Activated T-helper 1 cell treated with anti-CD3 and anti-CD28 coated beads, Interleukin-12 subunit alpha, Interleukin-12 subunit beta, Interleukin-2, Interleukin-4 antibody, amounts not matched to agents 30 ng/mL and 10 ng/mL and 1 ng/mL, durations not matched to agents 14 hours and 24 hours and 36 hours (primary cell): ENCODE results near the gene WDR46. TPM values are rescaled to one million over a fixed set of nuclear protein-coding genes. Genes with fewer than 3 reads are reported as not detected.

Experiments
- DNase-seq: peaks from one replicate; pipeline ENCODE4 v3.0.0; 2021; ENCODE audit warnings: low spot score
- H3K27ac Mint-ChIP-seq: one replicate; pipeline ENCODE4 v1.8.0; 2021; ENCODE audit warnings: mild to moderate bottlenecking, mixed read lengths
- H3K27me3 Mint-ChIP-seq: one replicate; pipeline ENCODE4 v1.8.0; 2022; ENCODE audit warnings: mild to moderate bottlenecking, moderate library complexity, mixed read lengths; ENCODE audit not compliant: insufficient read depth
- H3K36me3 Mint-ChIP-seq: one replicate; pipeline ENCODE4 v1.8.0; 2021; ENCODE audit warnings: low read depth, mixed read lengths
- H3K4me1 Mint-ChIP-seq: one replicate; pipeline ENCODE4 v1.8.0; 2021; ENCODE audit warnings: low read depth, mixed read lengths
- H3K4me3 Mint-ChIP-seq: one replicate; pipeline ENCODE4 v1.8.0; 2021; ENCODE audit warnings: mild to moderate bottlenecking, moderate library complexity, mixed read lengths
- H3K9me3 Mint-ChIP-seq: one replicate; pipeline ENCODE4 v1.8.0; 2021; ENCODE audit warnings: mixed read lengths
- intact Hi-C: fragments of 100-400 bp; cut with micrococcal nuclease; formaldehyde crosslinking; loops from one replicate; pipeline ENCODE4 v1.15.1; 2024
- total RNA-seq: library from RNA; stranded (reverse); gene quantifications from 2 replicates; pipeline ENCODE4 v1.2.3, GENCODE V29; 2022

The WDR46 gene
- total RNA-seq, 1 donor from 2014 or later, result 123 TPM

- peaks cover 60% of the 10 kb centered on the region for H3K4me1 Mint-ChIP-seq
- peaks cover 42% of the 10 kb centered on the region for H3K36me3 Mint-ChIP-seq
- intact Hi-C loops, result loop anchor here (1.0 to 5.0 kb wide), 4 partner anchors 13 to 470 kb away; partner anchors contain the start of genes ITPR3 and PSMB8
- no peaks in the 10 kb centered on the region for H3K9me3 Mint-ChIP-seq
- peak overlapping the region; percentile 99 for H3K27ac Mint-ChIP-seq
- peak; percentile 76 for DNase-seq
- no peaks in the 10 kb centered on the region for H3K27me3 Mint-ChIP-seq
- peak overlapping the region; percentile 97 for H3K4me3 Mint-ChIP-seq
These were observed 23.5 kb upstream of the WDR46 start for GRCh38 chr6:33312361-33313104.

DNA sequence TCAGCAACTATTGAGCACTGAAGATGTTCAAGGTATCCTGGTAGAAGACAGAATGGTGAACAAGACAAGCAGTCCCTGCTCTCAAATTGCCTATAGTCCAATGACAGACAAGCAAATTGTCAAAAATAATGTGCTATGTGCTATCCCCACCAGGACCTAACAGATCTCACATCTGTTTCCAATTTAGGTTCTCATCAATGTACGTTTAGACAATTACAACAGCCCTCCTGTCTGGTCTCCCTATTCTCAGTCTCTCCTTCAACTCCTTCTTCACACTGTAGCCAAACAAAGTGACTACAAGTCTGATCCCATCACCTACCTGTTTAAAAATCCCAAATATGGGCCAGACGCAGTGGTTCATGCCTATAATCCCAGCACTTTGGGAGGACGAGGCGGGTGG is 17.3 kb upstream of the WDR46 start:
- Mint-ChIP-seq H3K4me1 (peaks cover 40% of the 10 kb centered on the region), H3K27me3 (no peaks in the 10 kb centered on the region), H3K36me3 (peaks cover 39% of the 10 kb centered on the region), H3K4me3 (no peak overlapping the region), H3K27ac (no peak overlapping the region), H3K9me3 (no peaks in the 10 kb centered on the region)
- intact Hi-C loops, result no loop called here
- no peak for DNase-seq

DNA sequence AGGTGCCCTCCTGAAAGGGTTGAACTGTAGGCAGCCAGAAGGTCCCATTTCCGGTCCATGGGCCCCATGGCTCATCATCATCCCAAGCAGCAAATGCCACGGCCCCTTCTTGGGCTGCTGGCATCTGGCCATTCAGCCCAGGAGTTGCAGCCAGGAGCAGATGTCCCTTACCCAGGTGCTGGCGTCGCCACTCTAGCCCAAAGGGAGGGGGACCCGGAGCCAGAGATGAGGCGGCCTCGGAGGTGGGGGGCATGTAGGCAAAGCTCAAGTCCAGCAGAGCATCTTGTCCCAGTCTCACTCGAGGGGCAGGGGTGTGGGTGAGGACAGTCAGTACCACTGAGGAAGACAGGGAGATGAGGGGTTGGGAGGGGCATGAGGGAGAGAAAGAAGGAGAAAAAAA is 16.0 kb upstream of the WDR46 start:
- no peak overlapping the region for H3K4me3 Mint-ChIP-seq
- peaks cover 40% of the 10 kb centered on the region for H3K36me3 Mint-ChIP-seq
- intact Hi-C loops, result no loop called here
- no peaks in the 10 kb centered on the region for H3K9me3 Mint-ChIP-seq
- peaks cover 44% of the 10 kb centered on the region for H3K4me1 Mint-ChIP-seq
- no peaks in the 10 kb centered on the region for H3K27me3 Mint-ChIP-seq
- H3K27ac Mint-ChIP-seq, result peak overlapping the region; percentile 34
- DNase-seq, result no peak

DNA sequence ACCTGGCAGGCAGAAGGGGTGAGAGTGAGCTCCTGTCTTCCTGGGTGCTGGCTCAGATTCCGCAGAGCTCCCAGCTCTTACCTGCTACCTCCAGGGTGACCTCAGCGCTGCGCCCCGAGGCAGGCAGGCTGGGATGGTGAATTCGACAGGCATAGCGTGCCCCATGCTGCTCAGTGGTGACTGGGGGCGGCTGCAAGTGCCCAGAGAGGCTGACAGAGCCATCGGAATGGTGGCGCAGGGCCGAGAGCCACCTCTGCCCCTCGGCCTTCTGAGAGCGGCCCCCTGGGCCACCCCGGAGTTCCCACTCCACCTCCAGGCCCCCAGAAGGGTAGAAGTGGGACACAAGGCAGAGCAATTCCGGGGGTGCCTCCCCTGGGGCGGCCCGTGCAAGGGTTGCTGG is 15.2 kb upstream of the WDR46 start:
- H3K36me3 Mint-ChIP-seq, result peaks cover 47% of the 10 kb centered on the region
- H3K27me3 Mint-ChIP-seq, result no peaks in the 10 kb centered on the region
- DNase-seq, result no peak
- no peaks in the 10 kb centered on the region for H3K9me3 Mint-ChIP-seq
- H3K27ac Mint-ChIP-seq, result no peak overlapping the region
- H3K4me3 Mint-ChIP-seq, result no peak overlapping the region
- peaks cover 52% of the 10 kb centered on the region for H3K4me1 Mint-ChIP-seq
- intact Hi-C loops, result no loop called here

DNA sequence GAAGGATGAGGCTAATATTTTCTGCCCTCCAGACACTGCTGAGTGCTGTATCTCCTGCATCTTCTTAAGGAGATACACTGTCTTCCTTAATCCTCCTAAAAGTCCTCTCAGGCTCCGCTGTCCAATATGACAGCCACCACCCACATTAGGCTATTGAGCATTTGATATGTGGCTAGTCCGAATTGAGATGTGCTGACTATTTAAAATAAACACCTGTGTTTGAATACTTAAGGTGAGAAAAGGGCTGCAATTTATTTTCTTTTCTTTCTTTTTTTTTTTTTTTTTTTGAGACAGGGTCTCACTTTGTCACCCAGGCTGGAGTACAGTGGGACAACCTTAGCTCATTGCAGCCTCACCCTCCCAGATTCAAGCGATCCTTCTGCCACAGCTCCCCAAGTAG is 12.8 kb upstream of the WDR46 start:
- H3K4me3 Mint-ChIP-seq, result no peak overlapping the region
- peaks cover 53% of the 10 kb centered on the region for H3K4me1 Mint-ChIP-seq
- H3K36me3 Mint-ChIP-seq, result peaks cover 38% of the 10 kb centered on the region
- H3K27ac Mint-ChIP-seq, result no peak overlapping the region
- H3K9me3 Mint-ChIP-seq, result no peaks in the 10 kb centered on the region
- intact Hi-C loops, result no loop called here
- no peaks in the 10 kb centered on the region for H3K27me3 Mint-ChIP-seq
- DNase-seq, result no peak

DNA sequence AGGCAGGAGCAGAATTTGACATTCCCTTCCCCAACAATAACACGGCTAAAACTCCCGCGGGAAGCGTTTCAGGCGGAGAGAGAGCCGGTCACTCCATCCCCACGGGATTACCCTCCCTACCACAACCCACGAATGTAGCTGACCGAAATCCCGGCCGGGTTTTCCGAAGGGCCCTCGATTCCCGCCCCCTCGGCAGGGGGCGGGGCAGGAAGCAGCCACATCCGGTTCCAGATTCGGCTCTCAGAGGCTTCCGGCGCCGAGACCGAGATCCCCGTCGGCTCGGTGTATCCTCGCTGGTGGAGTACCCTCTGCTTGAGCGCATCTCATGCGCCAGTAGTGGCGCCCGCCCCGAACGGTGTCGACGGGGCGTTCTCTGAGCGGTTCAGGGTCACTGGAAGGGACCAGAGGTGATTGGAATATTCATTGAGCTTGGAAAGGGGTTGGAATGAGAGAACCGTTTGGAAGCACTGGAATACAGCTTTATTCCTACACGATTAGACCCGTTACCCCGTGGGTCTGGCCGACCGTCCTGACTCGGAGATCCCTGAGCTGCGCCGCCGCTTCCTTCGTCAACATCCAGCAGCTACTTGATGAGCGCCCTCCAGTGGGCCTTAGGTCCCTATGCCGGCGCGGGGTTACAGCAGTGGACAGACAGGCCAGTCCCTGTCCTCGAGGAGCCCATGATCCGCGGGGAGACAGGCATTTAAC is 10.4 kb upstream of the WDR46 start:
- peak; percentile 92 for DNase-seq
- Mint-ChIP-seq H3K27ac (peak overlapping the region; percentile 99), H3K4me1 (peaks cover 38% of the 10 kb centered on the region), H3K4me3 (peak overlapping the region; percentile 95), H3K9me3 (no peaks in the 10 kb centered on the region), H3K27me3 (no peaks in the 10 kb centered on the region), H3K36me3 (peaks cover 25% of the 10 kb centered on the region)
- intact Hi-C loops, result loop anchor here (1.0 kb wide), 8 partner anchors 10 to 99 kb away; partner anchors contain the start of genes B3GALT4, KIFC1, PFDN6 and RXRB

DNA sequence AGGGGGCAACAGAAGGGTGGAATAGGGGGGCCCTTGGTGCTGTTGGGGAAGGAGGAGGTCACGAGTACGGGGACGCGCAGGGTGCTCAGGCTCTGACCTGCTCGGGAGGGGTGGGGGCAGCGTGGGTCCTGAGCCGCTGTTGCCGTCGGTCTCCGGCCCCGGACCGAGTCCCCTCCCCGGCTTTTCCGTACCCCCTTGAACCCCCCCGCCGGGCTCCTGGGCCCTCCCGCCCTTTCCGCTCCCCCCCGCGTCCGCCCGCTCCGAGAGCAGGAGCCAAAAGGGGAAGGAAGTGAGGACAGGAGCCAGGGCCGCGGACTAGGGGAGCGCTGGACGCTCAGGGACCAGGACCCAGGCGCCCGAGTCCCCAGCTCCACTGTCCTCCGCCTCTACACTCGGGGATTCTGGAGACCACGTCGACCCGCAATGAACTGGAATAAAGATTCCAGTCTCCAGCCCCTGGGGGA is 9.8 kb upstream of the WDR46 start, which contains the start of gene RGL2:
RGL2 (minus strand) TSS at position 170 of the 464 bp plus-strand sequence. CDS start 332 bp downstream, outside the sequence.
- intact Hi-C loops, result loop anchor here (1.0 kb wide), 9 partner anchors 10 to 99 kb away; partner anchors contain the start of genes B3GALT4, KIFC1, PFDN6 and RXRB
- Mint-ChIP-seq H3K4me3 (peak within 1 kb of the TSS; percentile 95), H3K27me3 (no peaks in the 10 kb centered on the region), H3K36me3 (peaks cover 28% of the 10 kb centered on the region), H3K9me3 (no peaks in the 10 kb centered on the region), H3K27ac (peak within 1 kb of the TSS; percentile 99), H3K4me1 (peaks cover 39% of the 10 kb centered on the region)
- DNase-seq, result peak; percentile 56

GRCh38 chr6:33297956-33298772 is 9.1 kb upstream of the WDR46 start:
- H3K36me3 Mint-ChIP-seq, result peaks cover 25% of the 10 kb centered on the region
- H3K4me1 Mint-ChIP-seq, result peaks cover 37% of the 10 kb centered on the region
- peak overlapping the region; percentile 99 for H3K27ac Mint-ChIP-seq
- peak; percentile 65 for DNase-seq
- H3K27me3 Mint-ChIP-seq, result no peaks in the 10 kb centered on the region
- peak overlapping the region; percentile 95 for H3K4me3 Mint-ChIP-seq
- no peaks in the 10 kb centered on the region for H3K9me3 Mint-ChIP-seq
- intact Hi-C loops, result loop anchor here (1.0 kb wide), 1 partner anchor 20 kb away; no protein-coding TSS in a partner anchor

DNA sequence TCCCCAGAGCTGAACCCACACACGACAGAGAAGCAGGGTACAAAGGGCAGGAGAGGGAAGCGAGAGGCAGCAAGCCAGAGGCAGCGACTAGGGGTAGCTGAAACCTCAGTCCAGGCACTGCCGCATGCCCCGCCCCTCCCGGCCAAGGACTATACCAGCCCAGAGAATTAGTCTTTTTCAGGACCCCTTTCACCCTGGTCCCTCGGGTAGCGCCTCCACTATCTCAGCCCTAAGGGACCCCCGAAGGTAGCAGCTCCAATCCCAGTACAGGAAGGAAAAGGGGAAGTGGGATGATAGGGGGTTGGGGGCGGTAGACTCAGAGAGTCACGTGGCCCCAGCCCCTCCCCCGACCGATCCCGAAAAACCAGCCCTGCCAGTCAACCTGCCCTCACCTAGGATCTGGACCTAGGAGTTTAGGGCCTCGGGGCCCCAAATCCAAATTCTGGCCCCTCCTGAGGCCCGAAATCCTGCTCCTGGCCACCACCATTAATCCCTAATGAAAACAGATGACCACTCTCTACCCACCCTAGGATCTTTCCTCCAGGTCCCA is 8.4 kb upstream of the WDR46 start:
- no peak for DNase-seq
- peaks cover 29% of the 10 kb centered on the region for H3K36me3 Mint-ChIP-seq
- peak overlapping the region; percentile 42 for H3K4me3 Mint-ChIP-seq
- no peaks in the 10 kb centered on the region for H3K9me3 Mint-ChIP-seq
- peak overlapping the region; percentile 34 for H3K27ac Mint-ChIP-seq
- peaks cover 37% of the 10 kb centered on the region for H3K4me1 Mint-ChIP-seq
- no peaks in the 10 kb centered on the region for H3K27me3 Mint-ChIP-seq
- intact Hi-C loops, result no loop called here

GRCh38 chr6:33296797-33297405 is 7.9 kb upstream of the WDR46 start:
- Mint-ChIP-seq H3K27ac (peak overlapping the region; percentile 34), H3K9me3 (no peaks in the 10 kb centered on the region), H3K4me3 (peak overlapping the region; percentile 68), H3K27me3 (no peaks in the 10 kb centered on the region), H3K36me3 (peaks cover 33% of the 10 kb centered on the region), H3K4me1 (peaks cover 37% of the 10 kb centered on the region)
- intact Hi-C loops, result no loop called here
- no peak for DNase-seq

GRCh38 chr6:33295621-33296369 is 6.8 kb upstream of the WDR46 start:
- no peaks in the 10 kb centered on the region for H3K9me3 Mint-ChIP-seq
- peaks cover 33% of the 10 kb centered on the region for H3K36me3 Mint-ChIP-seq
- H3K4me1 Mint-ChIP-seq, result peaks cover 35% of the 10 kb centered on the region
- intact Hi-C loops, result no loop called here
- no peaks in the 10 kb centered on the region for H3K27me3 Mint-ChIP-seq
- DNase-seq, result no peak
- H3K27ac Mint-ChIP-seq, result no peak overlapping the region
- no peak overlapping the region for H3K4me3 Mint-ChIP-seq
